ENCODE measurements around the gene ST8SIA3. TPM values are rescaled to one million over a fixed set of nuclear protein-coding genes. Genes with fewer than 3 reads are reported as not detected.
"Not testable (repeated sequence)": the region's sequence is repeated elsewhere in the genome, so short reads cannot be mapped to it uniquely, and the experiment has no call there.

The ST8SIA3 gene
- total RNA-seq, 1 donor from 2014 or later = 2.6 TPM

GRCh38 chr18:57366528-57367081 lies 14.2 kb downstream of the ST8SIA3 start:
- no peak for TF ChIP-seq CTCF (conservative IDR thresholded peaks at IDR 0.05)
- no peaks in the 10 kb centered on the region for H3K9me3 Mint-ChIP-seq
- no peaks in the 10 kb centered on the region for H3K36me3 Mint-ChIP-seq
- H3K27ac Mint-ChIP-seq = no peak overlapping the region
- no peak overlapping the region for H3K4me3 Mint-ChIP-seq
- H3K27me3 Mint-ChIP-seq = peaks cover 38% of the 10 kb centered on the region
- no peaks in the 10 kb centered on the region for H3K4me1 Mint-ChIP-seq (ENCODE audit: unreplicated experiment)
- DNase-seq (ENCODE audit: extremely low spot score, unreplicated experiment) = no peak

- Mint-ChIP-seq H3K27me3 (peaks cover 37% of the 10 kb centered on the region), H3K4me3 (no peak overlapping the region), H3K27ac (no peak overlapping the region), H3K36me3 (no peaks in the 10 kb centered on the region), H3K4me1 (ENCODE audit: unreplicated experiment) (no peaks in the 10 kb centered on the region), H3K9me3 (no peaks in the 10 kb centered on the region)
- DNase-seq (ENCODE audit: extremely low spot score, unreplicated experiment) = no peak
- TF ChIP-seq CTCF (conservative IDR thresholded peaks at IDR 0.05) = no peak
These were observed 20.1 kb downstream of the ST8SIA3 start for GRCh38 chr18:57372444-57372843.

DNA sequence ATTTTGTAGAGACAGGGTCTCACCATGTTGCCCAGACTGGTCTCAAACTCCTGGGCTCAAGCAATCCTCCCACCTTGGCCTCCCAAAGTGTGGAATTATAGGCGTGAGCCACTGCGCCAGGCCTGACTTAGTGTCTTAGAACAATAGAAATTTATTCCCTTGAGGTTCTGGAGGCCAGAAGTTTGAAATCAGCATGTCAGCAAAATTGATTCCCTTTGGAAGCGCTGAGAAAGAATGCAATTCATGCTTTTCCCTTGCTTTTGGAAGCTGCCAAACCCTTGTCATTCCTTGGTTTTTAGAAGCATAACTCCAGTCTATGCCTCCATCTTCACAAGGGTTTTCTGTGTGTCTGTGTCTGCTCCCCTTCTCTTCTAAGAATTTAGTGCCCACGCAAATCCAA lies 20.7 kb downstream of the ST8SIA3 start:
- Mint-ChIP-seq H3K27me3 (peaks cover 36% of the 10 kb centered on the region), H3K4me1 (ENCODE audit: unreplicated experiment) (no peaks in the 10 kb centered on the region), H3K36me3 (no peaks in the 10 kb centered on the region), H3K9me3 (no peaks in the 10 kb centered on the region), H3K27ac (no peak overlapping the region), H3K4me3 (no peak overlapping the region)
- DNase-seq (ENCODE audit: extremely low spot score, unreplicated experiment) = no peak
- no peak for TF ChIP-seq CTCF (conservative IDR thresholded peaks at IDR 0.05)

- Mint-ChIP-seq H3K27me3 (peaks cover 38% of the 10 kb centered on the region), H3K36me3 (no peaks in the 10 kb centered on the region), H3K4me3 (no peak overlapping the region), H3K4me1 (ENCODE audit: unreplicated experiment) (no peaks in the 10 kb centered on the region), H3K27ac (no peak overlapping the region), H3K9me3 (no peaks in the 10 kb centered on the region)
- TF ChIP-seq CTCF (conservative IDR thresholded peaks at IDR 0.05) = no peak
- DNase-seq (ENCODE audit: extremely low spot score, unreplicated experiment) = no peak
These were observed 24.1 kb downstream of the ST8SIA3 start for GRCh38 chr18:57376503-57376902.

DNA sequence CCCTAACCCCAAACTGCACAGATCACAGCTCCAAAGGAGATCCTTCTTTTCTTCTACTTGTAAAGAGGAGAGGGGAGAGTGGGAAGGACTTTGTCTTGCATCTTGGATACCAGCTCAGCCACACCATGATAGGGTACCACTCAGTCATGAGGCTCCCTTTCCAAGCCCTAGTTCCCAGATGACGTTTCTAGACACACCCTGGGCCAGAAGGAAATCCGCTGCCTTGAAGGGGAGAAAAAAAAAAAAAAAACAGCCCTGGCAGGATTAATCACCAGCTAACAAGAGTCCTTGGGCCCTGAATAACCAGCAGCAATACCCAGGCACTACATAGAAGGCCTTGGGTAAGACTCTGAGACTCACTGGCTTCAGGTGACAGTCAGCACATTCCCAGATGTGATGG lies 36.9 kb downstream of the ST8SIA3 start:
- Mint-ChIP-seq H3K36me3 (no peaks in the 10 kb centered on the region), H3K9me3 (no peaks in the 10 kb centered on the region), H3K4me1 (ENCODE audit: unreplicated experiment) (no peaks in the 10 kb centered on the region), H3K4me3 (no peak overlapping the region), H3K27ac (no peak overlapping the region), H3K27me3 (peaks cover 12% of the 10 kb centered on the region)
- no peak for DNase-seq (ENCODE audit: extremely low spot score, unreplicated experiment)
- no peak for TF ChIP-seq CTCF (conservative IDR thresholded peaks at IDR 0.05)

GRCh38 chr18:57390044-57390443 lies 37.7 kb downstream of the ST8SIA3 start:
- H3K4me1 Mint-ChIP-seq (ENCODE audit: unreplicated experiment) = no peaks in the 10 kb centered on the region
- no peak overlapping the region for H3K4me3 Mint-ChIP-seq
- TF ChIP-seq CTCF (conservative IDR thresholded peaks at IDR 0.05) = no peak
- no peak overlapping the region for H3K27ac Mint-ChIP-seq
- H3K36me3 Mint-ChIP-seq = no peaks in the 10 kb centered on the region
- no peaks in the 10 kb centered on the region for H3K9me3 Mint-ChIP-seq
- no peak for DNase-seq (ENCODE audit: extremely low spot score, unreplicated experiment)
- H3K27me3 Mint-ChIP-seq = peaks cover 12% of the 10 kb centered on the region

- not testable (repeated sequence) for H3K4me3 Mint-ChIP-seq; H3K36me3 Mint-ChIP-seq; H3K9me3 Mint-ChIP-seq; H3K27ac Mint-ChIP-seq; H3K4me1 Mint-ChIP-seq (ENCODE audit: unreplicated experiment); DNase-seq (ENCODE audit: extremely low spot score, unreplicated experiment)
- H3K27me3 Mint-ChIP-seq = peaks cover 31% of the 10 kb centered on the region
These were observed 42.4 kb downstream of the ST8SIA3 start for GRCh38 chr18:57394749-57395148.

GRCh38 chr18:57396831-57397230 lies 44.5 kb downstream of the ST8SIA3 start:
- H3K27ac Mint-ChIP-seq; H3K4me3 Mint-ChIP-seq; H3K36me3 Mint-ChIP-seq; DNase-seq (ENCODE audit: extremely low spot score, unreplicated experiment); H3K9me3 Mint-ChIP-seq; H3K4me1 Mint-ChIP-seq (ENCODE audit: unreplicated experiment): not testable (repeated sequence)
- peaks cover 43% of the 10 kb centered on the region for H3K27me3 Mint-ChIP-seq
